ENCODE results near the gene CENPX. TPM values are rescaled to one million over a fixed set of nuclear protein-coding genes. Genes with fewer than 3 reads are reported as not detected.

CENPX gene
- total RNA-seq, 1 experiment from 2014 or later = 344 TPM

GRCh38 chr17:82021107-82021899 is 1.4 kb downstream of the CENPX start:
- TF ChIP-seq, protein P1, sequence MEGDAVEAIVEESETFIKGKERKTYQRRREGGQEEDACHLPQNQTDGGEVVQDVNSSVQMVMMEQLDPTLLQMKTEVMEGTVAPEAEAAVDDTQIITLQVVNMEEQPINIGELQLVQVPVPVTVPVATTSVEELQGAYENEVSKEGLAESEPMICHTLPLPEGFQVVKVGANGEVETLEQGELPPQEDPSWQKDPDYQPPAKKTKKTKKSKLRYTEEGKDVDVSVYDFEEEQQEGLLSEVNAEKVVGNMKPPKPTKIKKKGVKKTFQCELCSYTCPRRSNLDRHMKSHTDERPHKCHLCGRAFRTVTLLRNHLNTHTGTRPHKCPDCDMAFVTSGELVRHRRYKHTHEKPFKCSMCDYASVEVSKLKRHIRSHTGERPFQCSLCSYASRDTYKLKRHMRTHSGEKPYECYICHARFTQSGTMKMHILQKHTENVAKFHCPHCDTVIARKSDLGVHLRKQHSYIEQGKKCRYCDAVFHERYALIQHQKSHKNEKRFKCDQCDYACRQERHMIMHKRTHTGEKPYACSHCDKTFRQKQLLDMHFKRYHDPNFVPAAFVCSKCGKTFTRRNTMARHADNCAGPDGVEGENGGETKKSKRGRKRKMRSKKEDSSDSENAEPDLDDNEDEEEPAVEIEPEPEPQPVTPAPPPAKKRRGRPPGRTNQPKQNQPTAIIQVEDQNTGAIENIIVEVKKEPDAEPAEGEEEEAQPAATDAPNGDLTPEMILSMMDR (conservative IDR thresholded peaks at IDR 0.05; ENCODE audit: low read depth, low read length) = peak; percentile 93
- TF ChIP-seq EZH2 (IDR thresholded peaks at IDR 0.05; ENCODE audit: low read length, unreplicated experiment) = no peak
- ATAC-seq (peak; percentile 29), DNase-seq (peak; percentile 80)
- Histone ChIP-seq H3K27me3 (ENCODE audit: low read length) (no peaks in the 10 kb centered on the region), H3K9ac (ENCODE audit: low read length) (peak overlapping the region; percentile 98), H3K79me2 (ENCODE audit: low read length) (peaks cover 43% of the 10 kb centered on the region), H4K20me1 (ENCODE audit: low read length) (peaks cover 7% of the 10 kb centered on the region; the same call in 1 of the 2 replicates), H3K4me3 (ENCODE audit: low read length) (peak overlapping the region; percentile 100), H3K4me1 (ENCODE audit: insufficient read depth, low read length) (peaks cover 21% of the 10 kb centered on the region; the same call in 1 of the 2 replicates), H3F3A (ENCODE audit: low read length, unreplicated experiment) (no peaks in the 10 kb centered on the region), H2AFZ (ENCODE audit: low read length) (no peak overlapping the region), H3K27ac (ENCODE audit: low read length) (peak overlapping the region; percentile 57), H3K9me3 (ENCODE audit: low read length) (no peaks in the 10 kb centered on the region), H3K9me2 (replicated peaks; ENCODE audit: low read length) (no peaks in the 10 kb centered on the region), H3K4me2 (ENCODE audit: low read length) (peak overlapping the region; percentile 99), H3K36me3 (ENCODE audit: low read depth, low read length) (no peaks in the 10 kb centered on the region; the same call in 1 of the 2 replicates)
- POLR2A ChIA-PET (ENCODE audit: unreplicated experiment) = no interaction called here
- no TSS peak for BruUV-seq (replicated peaks)
- intact Hi-C loops (cut with micrococcal nuclease) = loop anchor here (1.0 kb wide), 1 partner anchor 62 kb away; no protein-coding TSS in a partner anchor
- CTCF ChIA-PET = interaction anchor here (0.6 to 4.8 kb wide), 2 partner anchors 9 to 61 kb away, joined by 3 to 40 read pairs; no protein-coding TSS in a partner anchor

- H3K27me3 ChIP-seq (ENCODE audit: low read length) = no peaks in the 10 kb centered on the region
- H3K4me1 ChIP-seq (ENCODE audit: insufficient read depth, low read length) = peaks cover 21% of the 10 kb centered on the region; the same call in 1 of the 2 replicates
- peaks cover 43% of the 10 kb centered on the region for H3K79me2 ChIP-seq (ENCODE audit: low read length)
- no peaks in the 10 kb centered on the region for H3K9me2 ChIP-seq (replicated peaks; ENCODE audit: low read length)
- no peak overlapping the region for H2AFZ ChIP-seq (ENCODE audit: low read length)
- peaks cover 7% of the 10 kb centered on the region; the same call in 1 of the 2 replicates for H4K20me1 ChIP-seq (ENCODE audit: low read length)
- CTCF ChIA-PET = interaction anchor here (4.8 kb wide), 1 partner anchor 61 kb away, joined by 40 read pairs; no protein-coding TSS in a partner anchor
- peak overlapping the region; percentile 100 for H3K4me3 ChIP-seq (ENCODE audit: low read length)
- no peaks in the 10 kb centered on the region for H3F3A ChIP-seq (ENCODE audit: low read length, unreplicated experiment)
- no TSS peak for BruUV-seq (replicated peaks)
- DNase-seq (no peak), ATAC-seq (no peak)
- intact Hi-C loops (cut with micrococcal nuclease) = loop anchor here (1.0 kb wide), 1 partner anchor 61 kb away; no protein-coding TSS in a partner anchor
- TF ChIP-seq, protein P1 (conservative IDR thresholded peaks at IDR 0.05; ENCODE audit: low read depth, low read length) = no peak
- TF ChIP-seq EZH2 (IDR thresholded peaks at IDR 0.05; ENCODE audit: low read length, unreplicated experiment) = no peak
- TF ChIP-seq EZH2phosphoT487 (IDR thresholded peaks at IDR 0.05; ENCODE audit: borderline replicate concordance, low read length) = no peak
- POLR2A ChIA-PET (ENCODE audit: unreplicated experiment) = no interaction called here
- H3K36me3 ChIP-seq (ENCODE audit: low read depth, low read length) = no peaks in the 10 kb centered on the region; the same call in 1 of the 2 replicates
- H3K4me2 ChIP-seq (ENCODE audit: low read length) = peak overlapping the region; percentile 99
- no peak overlapping the region for H3K9ac ChIP-seq (ENCODE audit: low read length)
- no peak overlapping the region for H3K27ac ChIP-seq (ENCODE audit: low read length)
- H3K9me3 ChIP-seq (ENCODE audit: low read length) = no peaks in the 10 kb centered on the region
Measured at GRCh38 chr17:82020572-82021106, 2.0 kb downstream of the CENPX start.
